Mesodermal cell (in vitro differentiated cells): ENCODE measurements around the gene HBS1L.
"Not testable (repeated sequence)": the region's sequence is repeated elsewhere in the genome, so short reads cannot be mapped to it uniquely, and the experiment has no call there.

Experiments used
- H3K27ac ChIP-seq: 2 replicates; pipeline ENCODE4 v1.7.0; 2013; ENCODE audit warnings: mild to moderate bottlenecking, low read depth, low read length, moderate library complexity; ENCODE audit not compliant: severe bottlenecking
- H3K36me3 ChIP-seq: 2 replicates; pipeline ENCODE4 v1.7.1; 2013; ENCODE audit warnings: mild to moderate bottlenecking, low read length, moderate library complexity; ENCODE audit not compliant: control insufficient read depth, insufficient read depth
- H3K4me1 ChIP-seq: one replicate; pipeline ENCODE4 v1.7.1; 2013; ENCODE audit warnings: mild to moderate bottlenecking, low read length; ENCODE audit not compliant: insufficient read depth, control insufficient read depth, poor library complexity, severe bottlenecking
- H3K4me3 ChIP-seq: 2 replicates; pipeline ENCODE4 v1.7.0; 2013; ENCODE audit warnings: low read length, control low read depth, mild to moderate bottlenecking; ENCODE audit not compliant: insufficient read depth, poor library complexity, severe bottlenecking; ENCODE audit errors: extremely low read depth
- H3K9me3 ChIP-seq: 2 replicates; pipeline ENCODE4 v1.7.1; 2013; ENCODE audit warnings: mild to moderate bottlenecking, low read length, moderate library complexity; ENCODE audit not compliant: control insufficient read depth
- WGBS, 2 experiments: methylation state at CpG; one replicate each; pipeline ENCODE4 v1.1.5; 2013; ENCODE audit warnings: missing lambda C conversion rate in 2 of 2; ENCODE audit not compliant: insufficient coverage in 2 of 2; 5-methylcytosine and 5-hydroxymethylcytosine counted together

The HBS1L gene

GRCh38 chr6:135060076-135060475, 5.5 kb upstream of the HBS1L start:
- no peaks in the 10 kb centered on the region for H3K9me3 ChIP-seq
- WGBS, 2 experiments, result 84 to 90% methylated on average over 2 to 4 of the region's 4 CpGs
- no peak overlapping the region for H3K27ac ChIP-seq

GRCh38 chr6:135058299-135058698, 3.7 kb upstream of the HBS1L start:
- not testable (repeated sequence) for H3K4me1 ChIP-seq, H3K9me3 ChIP-seq, H3K36me3 ChIP-seq, H3K27ac ChIP-seq, H3K4me3 ChIP-seq
- 90 to 91% methylated on average over 9 to 11 of the region's 11 CpGs for WGBS, 2 experiments

More at GRCh38 chr6:135060076-135060475, 5.5 kb upstream of the HBS1L start:
- Histone ChIP-seq H3K4me1 (no peaks in the 10 kb centered on the region), H3K4me3 (no peak overlapping the region), H3K36me3 (no peaks in the 10 kb centered on the region)

- Histone ChIP-seq H3K9me3 (no peaks in the 10 kb centered on the region), H3K4me1 (no peaks in the 10 kb centered on the region), H3K4me3 (no peak overlapping the region), H3K36me3 (peaks cover 5% of the 10 kb centered on the region), H3K27ac (no peak overlapping the region)
- WGBS, 2 experiments, result 92 to 100% methylated on average over 2 to 5 of the region's 5 CpGs
Observed at GRCh38 chr6:135056632-135057031, 2.0 kb upstream of the HBS1L start.

GRCh38 chr6:135054226-135054568, 425 bp downstream of the HBS1L start:
- Histone ChIP-seq H3K4me1 (no peaks in the 10 kb centered on the region), H3K27ac (peak overlapping the region; percentile 68), H3K36me3 (peaks cover 19% of the 10 kb centered on the region), H3K9me3 (no peaks in the 10 kb centered on the region), H3K4me3 (peak overlapping the region; percentile 93)
- WGBS, 2 experiments, result 0% methylated on average over 5 to 8 of the region's 9 CpGs

GRCh38 chr6:135053406-135053805, 1.2 kb downstream of the HBS1L start:
- no CpG with 5 or more reads among the region's 2 CpGs for WGBS, 2 experiments
- H3K9me3 ChIP-seq, result no peaks in the 10 kb centered on the region
- no peaks in the 10 kb centered on the region for H3K4me1 ChIP-seq
- H3K27ac ChIP-seq, result no peak overlapping the region
- peak overlapping the region; percentile 93 for H3K4me3 ChIP-seq
- H3K36me3 ChIP-seq, result peaks cover 27% of the 10 kb centered on the region

- H3K9me3 ChIP-seq, result no peaks in the 10 kb centered on the region
- H3K36me3 ChIP-seq, result peaks cover 31% of the 10 kb centered on the region
- no peaks in the 10 kb centered on the region for H3K4me1 ChIP-seq
- H3K4me3 ChIP-seq, result no peak overlapping the region
- no peak overlapping the region for H3K27ac ChIP-seq
- WGBS, 2 experiments, result 67 to 80% methylated on average over 1 to 3 of the region's 3 CpGs
Observed at GRCh38 chr6:135052939-135053338, 1.7 kb downstream of the HBS1L start.

- Histone ChIP-seq H3K27ac (no peak overlapping the region), H3K9me3 (no peaks in the 10 kb centered on the region), H3K4me1 (peaks cover 4% of the 10 kb centered on the region), H3K36me3 (peaks cover 46% of the 10 kb centered on the region), H3K4me3 (no peak overlapping the region)
- WGBS, 2 experiments, result 84 to 94% methylated on average over 2 of the region's 2 CpGs
Observed at GRCh38 chr6:135048915-135049314, 5.7 kb downstream of the HBS1L start.

- Histone ChIP-seq H3K4me3 (no peak overlapping the region), H3K36me3 (peaks cover 46% of the 10 kb centered on the region), H3K27ac (no peak overlapping the region), H3K4me1 (peaks cover 4% of the 10 kb centered on the region), H3K9me3 (no peaks in the 10 kb centered on the region)
- 81 to 92% methylated on average over 2 to 3 of the region's 4 CpGs for WGBS, 2 experiments
Observed at GRCh38 chr6:135047336-135047735, 7.3 kb downstream of the HBS1L start.

- WGBS, 2 experiments, result 100% methylated on average over 1 of the region's 2 CpGs; no CpG with 5 or more reads in 1 of the 2 experiments
- H3K9me3 ChIP-seq, result no peaks in the 10 kb centered on the region
- H3K4me3 ChIP-seq, result no peak overlapping the region
- H3K36me3 ChIP-seq, result peaks cover 45% of the 10 kb centered on the region
- H3K4me1 ChIP-seq, result peaks cover 4% of the 10 kb centered on the region
- no peak overlapping the region for H3K27ac ChIP-seq
Observed at GRCh38 chr6:135046912-135047311, 7.7 kb downstream of the HBS1L start.

GRCh38 chr6:135044639-135045038, 10.0 kb downstream of the HBS1L start:
- H3K9me3 ChIP-seq, result no peaks in the 10 kb centered on the region
- peaks cover 35% of the 10 kb centered on the region for H3K36me3 ChIP-seq
- WGBS, 2 experiments, result no CpG with 5 or more reads among the region's 3 CpGs

GRCh38 chr6:135043846-135044245, 10.8 kb downstream of the HBS1L start:
- H3K36me3 ChIP-seq, result peaks cover 35% of the 10 kb centered on the region
- H3K4me3 ChIP-seq, result no peak overlapping the region
- H3K4me1 ChIP-seq, result peaks cover 4% of the 10 kb centered on the region
- no peak overlapping the region for H3K27ac ChIP-seq
- H3K9me3 ChIP-seq, result no peaks in the 10 kb centered on the region
- 100% methylated on average over 1 of the region's 2 CpGs; no CpG with 5 or more reads in 1 of the 2 experiments for WGBS, 2 experiments

More at GRCh38 chr6:135044639-135045038, 10.0 kb downstream of the HBS1L start:
- peaks cover 4% of the 10 kb centered on the region for H3K4me1 ChIP-seq
- H3K27ac ChIP-seq, result no peak overlapping the region
- H3K4me3 ChIP-seq, result no peak overlapping the region
